ENCODE results near the gene BRD9. TPM values are rescaled to one million over a fixed set of nuclear protein-coding genes. Genes with fewer than 3 reads are reported as not detected.
A peak's percentile ranks its signal among the peaks of the same experiment; 100 is the strongest.

BRD9 gene
- total RNA-seq, 4 donors from 2014 or later = 19.6 to 29.9 (median 25.2) TPM

- intact Hi-C loops (cut with DNase I) = loop anchor here (2.0 to 10.0 kb wide), 2 partner anchors 233 to 459 kb away; partner anchors contain the start of gene EXOC3
- WGBS, 2 donors = 96 to 97% methylated on average over 6 of the region's 6 CpGs
- DNase-seq = no peak
- Histone ChIP-seq H3K27me3 (no peaks in the 10 kb centered on the region), H3K27ac (no peak overlapping the region), H3K36me3 (no peaks in the 10 kb centered on the region), H3K4me1 (peaks cover 0 to 7% of the 10 kb centered on the region in 2 donors), H3K9me3 (no peaks in the 10 kb centered on the region), H3K4me3 (replicated peaks in 1 of 3) (no peak overlapping the region)
- TF ChIP-seq CTCF (IDR thresholded peaks at IDR 0.05) = no peak
- no peak for TF ChIP-seq POLR2A (IDR thresholded peaks at IDR 0.05)
Observed at GRCh38 chr5:903756-904096, 11.1 kb upstream of the BRD9 start.

GRCh38 chr5:902129-902916 is 9.7 kb upstream of the BRD9 start:
- intact Hi-C loops (cut with DNase I) = loop anchor here (10.0 kb wide), 1 partner anchor 458 kb away; the partner anchor contains the start of gene EXOC3
- WGBS, 2 donors = 72 to 75% methylated on average over 16 of the region's 16 CpGs
- Histone ChIP-seq H3K36me3 (no peaks in the 10 kb centered on the region), H3K4me3 (replicated peaks in 1 of 3) (no peak overlapping the region), H3K27ac (no peak overlapping the region), H3K4me1 (peaks cover 0 to 7% of the 10 kb centered on the region in 2 donors), H3K9me3 (no peaks in the 10 kb centered on the region), H3K27me3 (no peaks in the 10 kb centered on the region)
- peak in 1 of 2 donors; percentile 12 for DNase-seq
- TF ChIP-seq CTCF (IDR thresholded peaks at IDR 0.05) (no peak), POLR2A (IDR thresholded peaks at IDR 0.05) (no peak)

- WGBS, 2 donors = 89 to 93% methylated on average over 4 of the region's 4 CpGs
- Histone ChIP-seq H3K36me3 (no peaks in the 10 kb centered on the region), H3K27ac (no peak overlapping the region), H3K4me3 (replicated peaks in 1 of 3) (no peak overlapping the region), H3K9me3 (no peaks in the 10 kb centered on the region), H3K27me3 (no peaks in the 10 kb centered on the region), H3K4me1 (peaks cover 0 to 7% of the 10 kb centered on the region in 2 donors)
- no peak for DNase-seq
- TF ChIP-seq CTCF (IDR thresholded peaks at IDR 0.05) = no peak
- no peak for TF ChIP-seq POLR2A (IDR thresholded peaks at IDR 0.05)
- intact Hi-C loops (cut with DNase I) = loop anchor here (10.0 kb wide), 1 partner anchor 456 kb away; the partner anchor contains the start of gene EXOC3
Observed at GRCh38 chr5:900781-901180, 8.2 kb upstream of the BRD9 start.

- Histone ChIP-seq H3K4me1 (peaks cover 13 to 15% of the 10 kb centered on the region in 2 donors), H3K27me3 (no peaks in the 10 kb centered on the region), H3K4me3 (replicated peaks in 1 of 3) (no peak overlapping the region), H3K9me3 (no peaks in the 10 kb centered on the region), H3K36me3 (peaks cover 0 to 13% of the 10 kb centered on the region in 2 donors), H3K27ac (no peak overlapping the region)
- TF ChIP-seq POLR2A (IDR thresholded peaks at IDR 0.05) = no peak
- no peak for TF ChIP-seq CTCF (IDR thresholded peaks at IDR 0.05)
- DNase-seq = no peak
- 87 to 90% methylated on average over 5 to 8 of the region's 9 CpGs for WGBS, 2 donors
- intact Hi-C loops (cut with DNase I) = no loop called here
Observed at GRCh38 chr5:893711-894110, 1.1 kb upstream of the BRD9 start.

- intact Hi-C loops (cut with DNase I) = no loop called here
- DNase-seq = no peak
- Histone ChIP-seq H3K36me3 (peaks cover 2 to 19% of the 10 kb centered on the region in 2 donors), H3K4me3 (replicated peaks in 1 of 3) (peak overlapping the region in 1 of 3 donors; percentile 95), H3K27ac (no peak overlapping the region), H3K4me1 (peaks cover 13 to 15% of the 10 kb centered on the region in 2 donors), H3K27me3 (no peaks in the 10 kb centered on the region), H3K9me3 (no peaks in the 10 kb centered on the region)
- 0 to 3% methylated on average over 14 to 26 of the region's 31 CpGs for WGBS, 2 donors
- TF ChIP-seq POLR2A (IDR thresholded peaks at IDR 0.05) = no peak
- no peak for TF ChIP-seq CTCF (IDR thresholded peaks at IDR 0.05)
Observed at GRCh38 chr5:893137-893506, 521 bp upstream of the BRD9 start.

All from thyroid gland (tissue), 4 donors.